Measurements from ENCODE around the gene PAPLN.

Gene PAPLN

GRCh38 chr14:73208390-73208789, 28.9 kb upstream of the PAPLN start:
- no peak for DNase-seq (ENCODE audit: insufficient read length, low spot score)
- TF ChIP-seq CTCF (IDR thresholded peaks at IDR 0.05; ENCODE audit: insufficient read depth, missing control alignments), result no peak
- no peak for FAIRE-seq

GRCh38 chr14:73208846-73209245, 28.5 kb upstream of the PAPLN start:
- DNase-seq (ENCODE audit: insufficient read length, low spot score) (no peak), FAIRE-seq (no peak)
- no peak for TF ChIP-seq CTCF (IDR thresholded peaks at IDR 0.05; ENCODE audit: insufficient read depth, missing control alignments)

- FAIRE-seq, result no peak
Measured at GRCh38 chr14:73209953-73210352, 27.4 kb upstream of the PAPLN start.

GRCh38 chr14:73211251-73212040, 25.9 kb upstream of the PAPLN start:
- DNase-seq (ENCODE audit: insufficient read length, low spot score), result no peak
- no peak for FAIRE-seq
- no peak for TF ChIP-seq CTCF (IDR thresholded peaks at IDR 0.05; ENCODE audit: insufficient read depth, missing control alignments)

More at GRCh38 chr14:73209953-73210352, 27.4 kb upstream of the PAPLN start:
- TF ChIP-seq CTCF (IDR thresholded peaks at IDR 0.05; ENCODE audit: insufficient read depth, missing control alignments), result no peak
- DNase-seq (ENCODE audit: insufficient read length, low spot score), result no peak

GRCh38 chr14:73216030-73216429, 21.3 kb upstream of the PAPLN start:
- no peak for DNase-seq (ENCODE audit: insufficient read length, low spot score)
- TF ChIP-seq CTCF (IDR thresholded peaks at IDR 0.05; ENCODE audit: insufficient read depth, missing control alignments), result no peak
- no peak for FAIRE-seq

GRCh38 chr14:73217411-73217810, 19.9 kb upstream of the PAPLN start:
- DNase-seq (ENCODE audit: insufficient read length, low spot score) (no peak), FAIRE-seq (no peak)
- TF ChIP-seq CTCF (IDR thresholded peaks at IDR 0.05; ENCODE audit: insufficient read depth, missing control alignments), result no peak

GRCh38 chr14:73220061-73220460, 17.2 kb upstream of the PAPLN start:
- FAIRE-seq, result no peak
- no peak for TF ChIP-seq CTCF (IDR thresholded peaks at IDR 0.05; ENCODE audit: insufficient read depth, missing control alignments)
- DNase-seq (ENCODE audit: insufficient read length, low spot score), result no peak

Measured in D721Med (cell line).